H1 (cell line): ENCODE results near the gene ME3. TPM values are rescaled to one million over a fixed set of nuclear protein-coding genes. Genes with fewer than 3 reads are reported as not detected.

Experiments used
- CTCF ChIA-PET: fragments of 300-600 bp; sonication (Branson Sonifier 250); formaldehyde crosslinking; loops from one replicate; lab custom pipeline; 2021; ENCODE audit not compliant: partially characterized antibody; lab: Charles Lee
- POLR2A ChIA-PET: fragments of 300-600 bp; sonication (Branson Sonifier 250); formaldehyde crosslinking; loops from one replicate; lab custom pipeline; 2021; ENCODE audit warnings: inconsistent platforms; ENCODE audit not compliant: partially characterized antibody; lab: Charles Lee
- DNase-seq, 2 experiments: peaks; one replicate each; pipeline versions ENCODE4 v3.0.0 to v3.0.0-alpha.2; 2010 to 2022; ENCODE audit warnings: low spot score in 2 of 2, low read depth in 1 of 2, mixed read lengths in 1 of 2
- FAIRE-seq: peaks from 2 replicates; lab custom pipeline; 2011; peaks lifted over from hg19 to GRCh38; lab: Jason Lieb, UNC
- H2AFZ ChIP-seq: 2 replicates; pipeline ENCODE4 v1.8.1; 2012; ENCODE audit warnings: low read length, inconsistent platforms
- H2AK5ac ChIP-seq: 2 replicates; pipeline ENCODE4 v1.6.1; 2013; ENCODE audit warnings: low read depth, low read length
- H2BK120ac ChIP-seq: replicated peaks from 2 replicates; pipeline ENCODE3; 2013; ENCODE audit warnings: low read depth, low read length, inconsistent platforms
- H2BK12ac ChIP-seq: 2 replicates; pipeline ENCODE4 v1.6.1; 2013; ENCODE audit warnings: low read depth, low read length
- H2BK15ac ChIP-seq: 2 replicates; pipeline ENCODE4 v1.6.1; 2013; ENCODE audit warnings: low read length
- H2BK20ac ChIP-seq: 2 replicates; pipeline ENCODE4 v1.6.1; 2013; ENCODE audit warnings: low read length
- H2BK5ac ChIP-seq: 2 replicates; pipeline ENCODE4 v1.6.1; 2013; ENCODE audit warnings: low read depth, low read length
- H3K14ac ChIP-seq: 2 replicates; pipeline ENCODE4 v1.6.1; 2013; ENCODE audit warnings: inconsistent platforms; ENCODE audit not compliant: insufficient read length
- H3K18ac ChIP-seq: 2 replicates; pipeline ENCODE4 v1.6.1; 2013; ENCODE audit warnings: low read length; ENCODE audit errors: extremely low read depth
- H3K23ac ChIP-seq: 2 replicates; pipeline ENCODE4 v1.6.1; 2013; ENCODE audit warnings: inconsistent platforms; ENCODE audit not compliant: insufficient read length
- H3K23me2 ChIP-seq: 2 replicates; pipeline ENCODE4 v1.6.1; 2013; ENCODE audit warnings: low read depth, low read length
- H3K27ac ChIP-seq: 2 replicates; pipeline ENCODE4 v1.6.1; 2011; ENCODE audit warnings: low read depth, low read length, inconsistent platforms
- H3K27me3 ChIP-seq, 4 experiments: replicated peaks in 1 of 4; 1 replicate in 1 of 4; 2 replicates in 3 of 4; pipeline versions ENCODE4 v1.6.1 to v1.8.1; 2011 to 2013; ENCODE audit warnings: low read length in 3 of 4, mild to moderate bottlenecking in 3 of 4, inconsistent platforms in 2 of 4, mixed read lengths in 2 of 4, moderate library complexity in 1 of 4; ENCODE audit not compliant: control insufficient read depth in 3 of 4, insufficient read depth in 3 of 4; ENCODE audit errors: extremely low read depth in 1 of 4
- H3K36me3 ChIP-seq, 4 experiments: 2 replicates each; pipeline versions ENCODE4 v1.6.1 to v1.8.1; 2011 to 2013; ENCODE audit warnings: mild to moderate bottlenecking in 4 of 4, low read length in 3 of 4, moderate library complexity in 2 of 4, control low read depth in 1 of 4, inconsistent platforms in 1 of 4; ENCODE audit not compliant: insufficient read depth in 4 of 4, control insufficient read depth in 2 of 4
- H3K4ac ChIP-seq: replicated peaks from 2 replicates; pipeline ENCODE3; 2013; ENCODE audit warnings: low read length, low read depth, mixed read lengths, inconsistent platforms; ENCODE audit not compliant: insufficient read length
- H3K4me1 ChIP-seq, 4 experiments: replicated peaks in 1 of 4; 1 replicate in 1 of 4; 2 replicates in 3 of 4; pipeline versions ENCODE4 v1.6.1 to v1.8.1; 2011 to 2013; ENCODE audit warnings: low read length in 3 of 4, inconsistent platforms in 2 of 4, mixed read lengths in 1 of 4; ENCODE audit not compliant: insufficient read depth in 4 of 4, control insufficient read depth in 3 of 4
- H3K4me2 ChIP-seq, 2 experiments: 2 replicates each; pipeline versions ENCODE4 v1.6.1 to v1.8.1; 2011 to 2013; ENCODE audit warnings: low read depth in 2 of 2, low read length in 2 of 2, control low read depth in 1 of 2, inconsistent platforms in 1 of 2, mild to moderate bottlenecking in 1 of 2; ENCODE audit not compliant: insufficient read depth in 1 of 2
- H3K4me3 ChIP-seq, 4 experiments: fragments of 200-600, 300-600 bp in 1 of 4; sonication (generic), shearing (Covaris generic), sonication (Bioruptor Twin) in 1 of 4; 2 replicates each; pipeline versions ENCODE4 v1.5.1 to v1.8.1; 2011 to 2016; ENCODE audit warnings: low read length in 4 of 4, low read depth in 3 of 4, control low read depth in 2 of 4, inconsistent platforms in 2 of 4, mild to moderate bottlenecking in 2 of 4, mixed read lengths in 1 of 4, moderate library complexity in 1 of 4; ENCODE audit not compliant: insufficient read depth in 2 of 4; ENCODE audit errors: extremely low read depth in 1 of 4
- H3K56ac ChIP-seq: replicated peaks from 2 replicates; pipeline ENCODE3; 2013; ENCODE audit warnings: low read depth, mild to moderate bottlenecking, mixed read lengths, low read length, inconsistent platforms; ENCODE audit not compliant: insufficient read length
- H3K79me1 ChIP-seq: 2 replicates; pipeline ENCODE4 v1.6.1; 2013; ENCODE audit warnings: low read depth, low read length, control low read depth
- H3K79me2 ChIP-seq, 2 experiments: 2 replicates each; pipeline versions ENCODE4 v1.6.1 to v1.8.1; 2012 to 2013; ENCODE audit warnings: low read length in 2 of 2, mild to moderate bottlenecking in 2 of 2, inconsistent platforms in 1 of 2; ENCODE audit not compliant: insufficient read depth in 2 of 2, control insufficient read depth in 1 of 2
- H3K9ac ChIP-seq, 4 experiments: replicated peaks in 1 of 4; 1 replicate in 1 of 4; 2 replicates in 3 of 4; pipeline versions ENCODE4 v1.6.1 to v1.8.1; 2011 to 2013; ENCODE audit warnings: low read depth in 3 of 4, low read length in 3 of 4, control low read depth in 2 of 4, mild to moderate bottlenecking in 2 of 4, moderate library complexity in 2 of 4, inconsistent platforms in 1 of 4; ENCODE audit errors: extremely low read depth in 1 of 4
- H3K9me3 ChIP-seq, 2 experiments: 2 replicates each; pipeline versions ENCODE4 v1.6.1 to v1.8.1; 2012 to 2013; ENCODE audit warnings: mild to moderate bottlenecking in 2 of 2, moderate library complexity in 2 of 2, control low read depth in 1 of 2, inconsistent platforms in 1 of 2, low read depth in 1 of 2, low read length in 1 of 2, mixed read lengths in 1 of 2; ENCODE audit not compliant: insufficient read depth in 2 of 2
- H4K20me1 ChIP-seq, 2 experiments: replicated peaks in 1 of 2; 2 replicates each; pipeline versions ENCODE3 to v1.8.1; 2011 to 2013; ENCODE audit warnings: inconsistent platforms in 2 of 2, low read length in 2 of 2, mild to moderate bottlenecking in 1 of 2; ENCODE audit not compliant: insufficient read depth in 2 of 2, control insufficient read depth in 1 of 2
- H4K5ac ChIP-seq: 2 replicates; pipeline ENCODE4 v1.6.1; 2013; ENCODE audit warnings: low read length, low read depth, mixed read lengths, inconsistent platforms; ENCODE audit not compliant: insufficient read length
- H4K8ac ChIP-seq: 2 replicates; pipeline ENCODE4 v1.8.0; 2013; ENCODE audit warnings: mild to moderate bottlenecking, moderate library complexity, low read length, inconsistent platforms; ENCODE audit not compliant: insufficient read depth; ENCODE audit errors: extremely low read depth
- H4K91ac ChIP-seq: replicated peaks from 2 replicates; pipeline ENCODE3; 2013; ENCODE audit warnings: low read length, mixed read lengths, inconsistent platforms; ENCODE audit not compliant: insufficient read length
- CHD1 ChIP-seq: IDR thresholded peaks from 2 replicates; pipeline ENCODE4 v1.6.1; 2012; ENCODE audit warnings: low read depth, low read length, improper control_type of control experiment
- CREB1 ChIP-seq: IDR thresholded peaks from 2 replicates; pipeline ENCODE4 v1.6.1; 2012; ENCODE audit warnings: inconsistent platforms
- SIX5 ChIP-seq: IDR thresholded peaks from 2 replicates; pipeline ENCODE4 v1.6.1; 2011; ENCODE audit warnings: mild to moderate bottlenecking, low read depth, low read length
- WGBS, 2 experiments: shearing (Covaris generic) in 1 of 2; methylation state at CpG; one replicate each; pipeline versions ENCODE4 v1.1.6 to v1.1.7; 2013 to 2015; ENCODE audit warnings: low lambda C conversion rate in 2 of 2, mixed read lengths in 2 of 2, inconsistent platforms in 1 of 2, low coverage in 1 of 2, missing lambda C conversion rate in 1 of 2; ENCODE audit not compliant: insufficient replicate concordance in 2 of 2, insufficient coverage in 1 of 2, insufficient read length in 1 of 2; ENCODE audit errors: extremely low coverage in 1 of 2, missing lambda C conversion rate in 1 of 2; 5-methylcytosine and 5-hydroxymethylcytosine counted together
- polyA plus RNA-seq, 7 experiments: library from polyadenylated mRNA; depleted of rRNA in 3 of 7; stranded (reverse) in 5 of 7; unstranded in 2 of 7; fragments of >200 nt in 5 of 7; fragments of 200-250 nt in 2 of 7; gene quantifications; 1 replicate in 5 of 7; 2 replicates in 1 of 7; 4 replicates in 1 of 7; pipeline versions ENCODE4 v1.2.1 to v1.2.3, GENCODE V29; 2011 to 2013; ENCODE audit warnings: missing spikeins in 2 of 7, mixed read lengths in 2 of 7
- total RNA-seq: library from RNA; stranded (reverse); fragmentation: NEBNext Ultra II Directional; extraction: Animal tissue kit (Norgen Biotek cat#: 25700); gene quantifications from 2 replicates; pipeline ENCODE4 v1.2.1, GENCODE V29; 2021

ME3 gene
- total and polyA plus RNA-seq, 2 of the 8 experiments (the other 6 are each of a cell fraction or from before 2014, with no cell fraction given), result 1.5 to 2.8 TPM

GRCh38 chr11:86416494-86416893, 255.9 kb downstream of the ME3 start:
- Histone ChIP-seq H3K79me2 (no peaks in the 10 kb centered on the region), H3K36me3 (no peaks in the 10 kb centered on the region), H2BK20ac (no peak overlapping the region), H3K4me1 (no peaks in the 10 kb centered on the region), H3K18ac (no peak overlapping the region), H4K91ac (no peak overlapping the region), H4K5ac (no peak overlapping the region), H3K23ac (no peak overlapping the region), H2AFZ (no peak overlapping the region), H3K9ac (no peak overlapping the region), H3K9me3 (no peaks in the 10 kb centered on the region), H3K27ac (no peak overlapping the region), H4K8ac (no peak overlapping the region), H3K27me3 (no peaks in the 10 kb centered on the region), H3K14ac (no peak overlapping the region), H2AK5ac (no peak overlapping the region), H2BK5ac (no peak overlapping the region), H2BK12ac (no peak overlapping the region), H2BK120ac (no peak overlapping the region), H3K4ac (no peak overlapping the region), H4K20me1 (no peaks in the 10 kb centered on the region), H2BK15ac (no peak overlapping the region), H3K23me2 (no peaks in the 10 kb centered on the region), H3K56ac (no peak overlapping the region), H3K4me2 (no peak overlapping the region), H3K79me1 (no peaks in the 10 kb centered on the region), H3K4me3 (no peak overlapping the region)
- WGBS, 2 experiments, result 91% methylated on average over 1 of the region's 1 CpG; no CpG with 5 or more reads in 1 of the 2 experiments
- FAIRE-seq (no peak), DNase-seq (no peak)
- TF ChIP-seq SIX5 (no peak), CHD1 (no peak), CREB1 (no peak)
- CTCF ChIA-PET, result interaction anchor here (0.6 to 1.3 kb wide), 5 partner anchors 9 to 224 kb away, joined by 3 to 6 read pairs (median 3); no protein-coding TSS in a partner anchor
- POLR2A ChIA-PET, result no interaction called here
